Measurements from ENCODE around the gene PTPRC. TPM values are rescaled to one million over a fixed set of nuclear protein-coding genes. Genes with fewer than 3 reads are reported as not detected.

PTPRC gene
- total RNA-seq, 4 donors from 2014 or later: 7.0 to 40.3 (median 10.0) TPM

DNA sequence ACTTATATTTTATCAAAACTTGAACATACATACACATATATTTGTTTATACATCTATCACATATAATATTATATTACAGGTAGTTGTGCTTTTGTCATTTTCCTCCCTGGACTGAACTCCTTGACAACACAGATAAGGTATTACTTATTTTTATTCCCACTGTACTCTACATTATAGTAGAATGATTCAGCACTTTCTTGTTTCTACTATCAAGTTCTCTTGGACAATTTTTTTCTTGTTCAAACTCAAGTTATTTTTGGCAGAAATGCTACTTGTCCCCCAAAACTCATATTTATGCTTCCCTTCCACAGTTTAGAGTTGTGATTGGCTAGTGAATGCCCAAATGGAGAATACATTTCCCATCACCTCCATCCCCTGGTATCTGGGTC, 10.8 kb upstream of the PTPRC start:
- Histone ChIP-seq H3K9me3 (no peaks in the 10 kb centered on the region), H3K27ac (replicated peaks in 1 of 4) (no peak overlapping the region), H3K36me3 (no peaks in the 10 kb centered on the region), H3K27me3 (no peaks in the 10 kb centered on the region), H3K4me1 (no peaks in the 10 kb centered on the region), H3K4me3 (no peak overlapping the region)
- no peak for DNase-seq (ENCODE audit: extremely low spot score)
- TF ChIP-seq POLR2AphosphoS5 (IDR thresholded peaks at IDR 0.05): no peak
- TF ChIP-seq, protein P1, sequence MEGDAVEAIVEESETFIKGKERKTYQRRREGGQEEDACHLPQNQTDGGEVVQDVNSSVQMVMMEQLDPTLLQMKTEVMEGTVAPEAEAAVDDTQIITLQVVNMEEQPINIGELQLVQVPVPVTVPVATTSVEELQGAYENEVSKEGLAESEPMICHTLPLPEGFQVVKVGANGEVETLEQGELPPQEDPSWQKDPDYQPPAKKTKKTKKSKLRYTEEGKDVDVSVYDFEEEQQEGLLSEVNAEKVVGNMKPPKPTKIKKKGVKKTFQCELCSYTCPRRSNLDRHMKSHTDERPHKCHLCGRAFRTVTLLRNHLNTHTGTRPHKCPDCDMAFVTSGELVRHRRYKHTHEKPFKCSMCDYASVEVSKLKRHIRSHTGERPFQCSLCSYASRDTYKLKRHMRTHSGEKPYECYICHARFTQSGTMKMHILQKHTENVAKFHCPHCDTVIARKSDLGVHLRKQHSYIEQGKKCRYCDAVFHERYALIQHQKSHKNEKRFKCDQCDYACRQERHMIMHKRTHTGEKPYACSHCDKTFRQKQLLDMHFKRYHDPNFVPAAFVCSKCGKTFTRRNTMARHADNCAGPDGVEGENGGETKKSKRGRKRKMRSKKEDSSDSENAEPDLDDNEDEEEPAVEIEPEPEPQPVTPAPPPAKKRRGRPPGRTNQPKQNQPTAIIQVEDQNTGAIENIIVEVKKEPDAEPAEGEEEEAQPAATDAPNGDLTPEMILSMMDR (IDR thresholded peaks at IDR 0.05): no peak
- TF ChIP-seq EP300 (IDR thresholded peaks at IDR 0.05): no peak
- no peak for TF ChIP-seq POLR2A (IDR thresholded peaks at IDR 0.05; ENCODE audit: low read depth)
- intact Hi-C loops (cut with DNase I): no loop called here

DNA sequence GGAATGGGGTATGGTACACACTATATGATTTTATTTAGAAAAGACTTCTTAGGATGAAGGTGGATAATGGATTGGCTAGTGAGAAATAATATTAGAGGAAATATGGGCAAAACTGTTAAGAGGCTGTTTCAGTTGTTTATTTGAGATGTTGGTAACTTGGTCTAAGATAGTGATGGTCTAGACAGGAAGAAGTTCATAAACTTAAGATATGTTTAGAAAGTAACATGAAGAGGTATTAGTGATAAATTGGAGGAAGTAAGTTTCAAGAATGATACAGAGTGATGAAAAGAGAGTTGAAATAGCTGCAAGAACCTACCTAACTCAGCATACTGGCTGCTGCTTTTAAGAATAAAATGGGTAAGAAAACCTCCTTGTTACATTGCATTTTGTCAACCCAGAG, 9.2 kb upstream of the PTPRC start:
- no peaks in the 10 kb centered on the region for H3K27me3 ChIP-seq
- H3K27ac ChIP-seq (replicated peaks in 1 of 4): no peak overlapping the region
- TF ChIP-seq, protein P1 (IDR thresholded peaks at IDR 0.05): no peak
- TF ChIP-seq POLR2A (IDR thresholded peaks at IDR 0.05; ENCODE audit: low read depth) (no peak), EP300 (IDR thresholded peaks at IDR 0.05) (no peak), POLR2AphosphoS5 (IDR thresholded peaks at IDR 0.05) (no peak)
- no peaks in the 10 kb centered on the region for H3K4me1 ChIP-seq
- DNase-seq (ENCODE audit: extremely low spot score): no peak
- intact Hi-C loops (cut with DNase I): no loop called here
- no peaks in the 10 kb centered on the region for H3K9me3 ChIP-seq
- no peak overlapping the region for H3K4me3 ChIP-seq
- no peaks in the 10 kb centered on the region for H3K36me3 ChIP-seq

DNA sequence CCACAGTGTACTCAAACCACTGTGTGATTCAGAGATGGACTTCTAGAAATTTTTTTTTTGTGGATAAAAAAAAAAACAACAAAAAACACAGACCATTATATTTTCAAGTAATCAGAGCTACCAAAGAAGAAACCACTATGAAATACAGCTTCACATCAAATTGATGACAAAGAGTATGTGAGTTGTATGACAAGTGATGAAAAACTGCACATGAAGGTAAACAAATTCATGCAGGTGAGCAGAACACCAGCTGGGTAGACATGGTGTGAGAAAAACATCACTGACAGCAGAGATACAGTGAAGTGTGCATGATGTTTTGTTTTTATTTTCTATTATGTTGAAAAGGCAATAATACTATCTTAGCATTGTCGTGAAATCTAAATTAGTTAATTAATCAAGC, 8.0 kb upstream of the PTPRC start:
- Histone ChIP-seq H3K36me3 (no peaks in the 10 kb centered on the region), H3K4me1 (no peaks in the 10 kb centered on the region), H3K27me3 (no peaks in the 10 kb centered on the region), H3K4me3 (no peak overlapping the region), H3K27ac (replicated peaks in 1 of 4) (no peak overlapping the region), H3K9me3 (no peaks in the 10 kb centered on the region)
- intact Hi-C loops (cut with DNase I): no loop called here
- TF ChIP-seq EP300 (IDR thresholded peaks at IDR 0.05) (no peak), POLR2AphosphoS5 (IDR thresholded peaks at IDR 0.05) (no peak), POLR2A (IDR thresholded peaks at IDR 0.05; ENCODE audit: low read depth) (no peak)
- TF ChIP-seq, protein P1 (IDR thresholded peaks at IDR 0.05): no peak
- WGBS: 91% methylated on average over 1 of the region's 1 CpG
- no peak for DNase-seq (ENCODE audit: extremely low spot score)

DNA sequence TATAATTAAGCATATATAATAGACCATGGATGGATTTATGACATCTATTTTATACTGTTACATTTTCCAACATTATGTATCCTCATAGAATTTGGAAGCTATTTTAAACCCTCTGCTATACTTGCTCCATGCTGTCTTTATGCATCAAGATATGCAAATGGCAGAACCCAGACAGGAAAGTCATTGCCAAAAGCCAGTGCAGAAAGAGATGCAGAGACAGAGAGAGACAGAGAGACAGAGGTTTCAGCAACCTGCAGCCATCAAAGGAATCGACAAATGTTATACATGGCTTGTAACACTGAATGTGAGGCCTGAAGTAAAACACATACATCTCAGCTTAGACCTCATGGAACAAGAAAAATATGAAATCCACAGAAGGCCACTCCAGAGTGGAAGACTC, 7.5 kb upstream of the PTPRC start:
- WGBS: 90% methylated on average over 1 of the region's 1 CpG
- DNase-seq (ENCODE audit: extremely low spot score): no peak
- Histone ChIP-seq H3K27ac (replicated peaks in 1 of 4) (no peak overlapping the region), H3K4me3 (no peak overlapping the region), H3K4me1 (no peaks in the 10 kb centered on the region), H3K27me3 (no peaks in the 10 kb centered on the region), H3K9me3 (no peaks in the 10 kb centered on the region), H3K36me3 (no peaks in the 10 kb centered on the region)
- TF ChIP-seq POLR2A (IDR thresholded peaks at IDR 0.05; ENCODE audit: low read depth): no peak
- no peak for TF ChIP-seq POLR2AphosphoS5 (IDR thresholded peaks at IDR 0.05)
- TF ChIP-seq, protein P1 (IDR thresholded peaks at IDR 0.05): no peak
- no peak for TF ChIP-seq EP300 (IDR thresholded peaks at IDR 0.05)
- intact Hi-C loops (cut with DNase I): no loop called here

DNA sequence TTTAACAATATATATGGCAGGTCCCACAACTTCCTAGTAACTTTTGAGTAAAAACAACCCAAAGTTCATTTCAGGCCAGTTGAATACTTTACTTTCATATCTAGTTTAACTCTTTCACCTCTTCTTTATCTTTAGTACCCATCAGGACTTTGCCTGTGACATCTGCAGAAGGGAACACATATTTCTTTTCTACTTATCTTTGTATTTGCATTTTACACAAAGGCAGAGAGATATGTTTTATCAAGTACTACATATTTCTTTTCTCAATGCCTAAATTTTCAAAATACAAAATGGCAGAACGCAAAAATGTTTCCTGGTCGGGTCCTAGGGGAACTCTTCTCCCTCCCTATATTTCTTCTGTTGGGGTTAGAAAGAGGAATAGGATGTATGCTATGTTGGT, 6.8 kb upstream of the PTPRC start:
- Histone ChIP-seq H3K27me3 (no peaks in the 10 kb centered on the region), H3K4me3 (no peak overlapping the region), H3K36me3 (no peaks in the 10 kb centered on the region), H3K4me1 (no peaks in the 10 kb centered on the region), H3K9me3 (no peaks in the 10 kb centered on the region), H3K27ac (replicated peaks in 1 of 4) (no peak overlapping the region)
- WGBS: 85% methylated on average over 2 of the region's 2 CpGs
- intact Hi-C loops (cut with DNase I): no loop called here
- DNase-seq (ENCODE audit: extremely low spot score): no peak
- TF ChIP-seq, protein P1 (IDR thresholded peaks at IDR 0.05): no peak
- no peak for TF ChIP-seq EP300 (IDR thresholded peaks at IDR 0.05)
- TF ChIP-seq POLR2AphosphoS5 (IDR thresholded peaks at IDR 0.05): no peak
- TF ChIP-seq POLR2A (IDR thresholded peaks at IDR 0.05; ENCODE audit: low read depth): no peak

Measured in esophagus muscularis mucosa (tissue), 4 donors.